Gastrocnemius medialis (tissue), 4 donors: ENCODE results near the gene VSTM2L. TPM values are rescaled to one million over a fixed set of nuclear protein-coding genes. Genes with fewer than 3 reads are reported as not detected.
A peak's percentile ranks its signal among the peaks of the same experiment; 100 is the strongest.

Experiments
- ATAC-seq, 2 donors: fragments of 150-250 bp; one replicate each; pipeline ENCODE4 v1.9.1; 2016
- DNase-seq, 2 donors: peaks; one replicate each; pipeline ENCODE4 v3.0.0-alpha.2; 2019
- H3K27ac ChIP-seq, 4 donors: fragments of 200-600 bp; sonication (generic); 1 replicate in 1 of 4; 2 replicates in 3 of 4; pipeline ENCODE4 v1.5.1; 2016 to 2018; ENCODE audit warnings: mild to moderate bottlenecking in 2 of 4, moderate library complexity in 1 of 4
- H3K27me3 ChIP-seq, 3 donors: fragments of 200-600 bp; sonication (generic) in 2 of 3; 1 replicate in 1 of 3; 2 replicates in 2 of 3; pipeline versions ENCODE4 v1.5.1 to v1.6.0; 2016 to 2019; ENCODE audit warnings: mild to moderate bottlenecking in 1 of 3, moderate library complexity in 1 of 3
- H3K36me3 ChIP-seq, 2 donors: fragments of 200-600 bp; sonication (generic) in 1 of 2; one replicate each; pipeline ENCODE4 v1.5.1; 2017 to 2018
- H3K4me1 ChIP-seq, 2 donors: fragments of 200-600 bp; sonication (generic) in 1 of 2; one replicate each; pipeline ENCODE4 v1.5.1; 2016 to 2017; ENCODE audit warnings: mild to moderate bottlenecking in 2 of 2
- H3K4me3 ChIP-seq, 4 donors: fragments of 200-600 bp; sonication (generic) in 3 of 4; 1 replicate in 1 of 4; 2 replicates in 3 of 4; pipeline ENCODE4 v1.5.1; 2016 to 2019; ENCODE audit warnings: mild to moderate bottlenecking in 2 of 4
- H3K9me3 ChIP-seq, 3 donors: fragments of 200-600 bp; sonication (generic) in 2 of 3; 1 replicate in 1 of 3; 2 replicates in 2 of 3; pipeline ENCODE4 v1.5.1; 2016 to 2019
- POLR2A ChIP-seq, 2 donors: fragments of 450-650 bp; IDR thresholded peaks; one replicate each; pipeline ENCODE4 v1.6.1; 2017; ENCODE audit warnings: antibody characterized with exemption in 2 of 2, mild to moderate bottlenecking in 2 of 2, moderate library complexity in 2 of 2
- in situ Hi-C, 4 donors: fragments of 200-750 bp; cut with MboI; loops; one replicate each; pipeline versions ENCODE4 v1.15.0 to v1.8.0; 2017; ENCODE audit warnings: low sequenced_read_pairs in 4 of 4
- intact Hi-C: fragments of 100-400 bp; cut with DNase I; formaldehyde crosslinking; loops from one replicate; pipeline ENCODE4 v1.15.1; 2023; ENCODE audit warnings: low total_unique reads
- total RNA-seq, 4 donors: library from RNA; depleted of rRNA; stranded (reverse); fragments of >200 nt; gene quantifications; one replicate each; pipeline versions ENCODE4 v1.1.0 to v1.2.3, GENCODE V29; 2016
- TF ChIP-seq, protein P1 (sequence below), 5 experiments: fragments of 450-650 bp in 3 of 5; fragments of 200-600 bp in 2 of 5; sonication (generic) in 2 of 5; IDR thresholded peaks in 4 of 5; conservative IDR thresholded peaks in 1 of 5; 1 replicate in 4 of 5; 2 replicates in 1 of 5; pipeline ENCODE4 v1.5.1; 2016 to 2019; ENCODE audit warnings: antibody characterized with exemption in 5 of 5, mild to moderate bottlenecking in 3 of 5, moderate library complexity in 3 of 5

VSTM2L gene
- total RNA-seq, 4 donors from 2014 or later, result 1.6 to 2.6 (median 2.4) TPM; not detected in 1

DNA sequence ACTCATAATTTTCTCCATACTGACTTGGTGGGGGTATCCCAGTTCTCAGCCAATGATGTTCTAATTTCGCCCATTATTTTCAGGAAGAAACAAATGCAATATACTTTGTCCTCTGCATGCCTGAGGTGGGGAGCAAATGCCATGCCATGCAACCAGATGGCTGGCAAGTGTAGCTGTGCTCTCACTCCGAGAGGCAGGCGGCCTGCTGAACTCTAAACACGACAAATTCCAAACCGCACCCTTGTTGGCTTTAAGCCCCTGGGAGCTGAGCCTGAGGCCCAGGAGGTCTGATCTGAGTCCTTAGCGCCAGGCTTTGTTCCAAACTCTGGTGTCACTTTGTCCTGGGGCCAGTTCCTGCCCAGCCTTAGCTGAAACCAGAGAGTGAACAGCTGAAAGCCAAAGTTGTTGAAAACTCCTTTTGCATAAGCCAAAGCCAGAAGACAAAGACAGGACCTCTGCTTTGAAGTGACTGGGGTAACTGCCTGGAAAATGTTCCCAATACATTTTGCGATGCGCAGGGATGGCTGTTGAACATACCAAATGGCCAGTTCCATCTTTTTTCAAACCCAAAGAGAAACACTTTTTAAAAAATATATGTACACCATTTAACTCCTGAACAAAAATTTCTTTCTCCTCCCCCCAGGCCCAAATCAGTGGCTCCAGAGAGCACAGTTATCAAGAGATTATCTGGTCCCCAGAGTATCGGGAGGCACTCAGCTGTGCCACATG, 84.1 kb downstream of the VSTM2L start:
- peak; percentile 93 to 98 for DNase-seq
- H3K4me1 ChIP-seq, result peaks cover 81 to 82% of the 10 kb centered on the region in 2 donors
- H3K9me3 ChIP-seq, result no peaks in the 10 kb centered on the region
- peak; percentile 88 to 90 for ATAC-seq
- H3K27me3 ChIP-seq, result no peaks in the 10 kb centered on the region
- intact Hi-C loops (loop anchor here (5.0 kb wide), 2 partner anchors 175 to 460 kb away; partner anchors contain the start of gene BLCAP), in situ Hi-C loops (loop anchor here in 3 of 4 donors (25.0 kb wide), 3 partner anchors 200 to 800 kb away; partner anchors contain the start of genes MROH8 (in 1 of the 3) and RPN2 (in 1 of the 3))
- no peak overlapping the region for H3K4me3 ChIP-seq
- peaks cover 0 to 3% of the 10 kb centered on the region in 2 donors for H3K36me3 ChIP-seq
- peak overlapping the region; percentile 84 to 93 (median 90) for H3K27ac ChIP-seq
- peak in 1 of 2 donors; percentile 31 for TF ChIP-seq POLR2A (IDR thresholded peaks at IDR 0.05)
- TF ChIP-seq, protein P1, sequence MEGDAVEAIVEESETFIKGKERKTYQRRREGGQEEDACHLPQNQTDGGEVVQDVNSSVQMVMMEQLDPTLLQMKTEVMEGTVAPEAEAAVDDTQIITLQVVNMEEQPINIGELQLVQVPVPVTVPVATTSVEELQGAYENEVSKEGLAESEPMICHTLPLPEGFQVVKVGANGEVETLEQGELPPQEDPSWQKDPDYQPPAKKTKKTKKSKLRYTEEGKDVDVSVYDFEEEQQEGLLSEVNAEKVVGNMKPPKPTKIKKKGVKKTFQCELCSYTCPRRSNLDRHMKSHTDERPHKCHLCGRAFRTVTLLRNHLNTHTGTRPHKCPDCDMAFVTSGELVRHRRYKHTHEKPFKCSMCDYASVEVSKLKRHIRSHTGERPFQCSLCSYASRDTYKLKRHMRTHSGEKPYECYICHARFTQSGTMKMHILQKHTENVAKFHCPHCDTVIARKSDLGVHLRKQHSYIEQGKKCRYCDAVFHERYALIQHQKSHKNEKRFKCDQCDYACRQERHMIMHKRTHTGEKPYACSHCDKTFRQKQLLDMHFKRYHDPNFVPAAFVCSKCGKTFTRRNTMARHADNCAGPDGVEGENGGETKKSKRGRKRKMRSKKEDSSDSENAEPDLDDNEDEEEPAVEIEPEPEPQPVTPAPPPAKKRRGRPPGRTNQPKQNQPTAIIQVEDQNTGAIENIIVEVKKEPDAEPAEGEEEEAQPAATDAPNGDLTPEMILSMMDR (IDR thresholded peaks at IDR 0.05 in 4 of 5, conservative IDR thresholded peaks at IDR 0.05 in 1 of 5), result no peak

DNA sequence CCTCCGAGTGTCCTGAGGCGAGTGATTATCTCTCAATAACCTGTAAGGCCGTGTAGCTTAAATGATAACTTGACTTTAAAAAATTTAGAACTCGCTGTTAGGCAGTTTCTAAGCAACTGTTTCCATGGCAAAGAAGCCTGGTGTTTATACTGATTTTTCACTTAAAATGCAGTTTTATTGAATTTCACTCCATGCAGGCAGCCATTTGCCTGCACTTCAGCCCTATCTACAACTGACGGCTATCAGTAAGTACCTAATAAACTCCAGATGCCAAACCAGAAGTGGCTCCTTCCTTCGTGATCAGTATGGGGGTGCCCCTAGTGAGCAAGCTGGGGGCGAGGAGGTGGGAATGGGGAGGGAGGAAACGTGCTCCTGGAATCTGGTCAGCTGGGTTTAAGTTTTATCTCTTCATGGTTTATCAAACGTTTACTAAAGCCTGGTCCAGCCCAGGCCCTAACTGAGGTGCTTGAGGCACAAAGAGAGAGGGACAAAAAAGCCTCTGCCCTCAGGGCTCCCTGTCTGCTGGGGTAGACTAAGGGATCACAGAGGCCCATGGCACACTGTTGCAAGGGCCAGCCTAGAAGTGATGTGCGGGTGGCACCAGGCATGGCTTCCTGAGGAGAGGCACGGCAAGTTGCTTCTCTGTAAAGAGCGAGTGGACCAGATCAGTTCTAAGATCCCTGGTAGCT, 84.8 kb downstream of the VSTM2L start:
- Histone ChIP-seq H3K4me3 (no peak overlapping the region), H3K27me3 (no peaks in the 10 kb centered on the region), H3K4me1 (peaks cover 88 to 89% of the 10 kb centered on the region in 2 donors), H3K36me3 (no peaks in the 10 kb centered on the region), H3K9me3 (no peaks in the 10 kb centered on the region), H3K27ac (peak overlapping the region; percentile 84 to 93 (median 90))
- TF ChIP-seq, protein P1 (IDR thresholded peaks at IDR 0.05 in 4 of 5, conservative IDR thresholded peaks at IDR 0.05 in 1 of 5), result no peak
- TF ChIP-seq POLR2A (IDR thresholded peaks at IDR 0.05), result no peak
- in situ Hi-C loops, result loop anchor here in 3 of 4 donors (25.0 kb wide), 3 partner anchors 200 to 800 kb away; partner anchors contain the start of genes MROH8 (in 1 of the 3) and RPN2 (in 1 of the 3)
- DNase-seq, result no peak
- no peak for ATAC-seq
- intact Hi-C loops, result loop anchor here (2.0 to 5.0 kb wide), 4 partner anchors 45 to 460 kb away; partner anchors contain the start of genes BLCAP, RPRD1B and TTI1

DNA sequence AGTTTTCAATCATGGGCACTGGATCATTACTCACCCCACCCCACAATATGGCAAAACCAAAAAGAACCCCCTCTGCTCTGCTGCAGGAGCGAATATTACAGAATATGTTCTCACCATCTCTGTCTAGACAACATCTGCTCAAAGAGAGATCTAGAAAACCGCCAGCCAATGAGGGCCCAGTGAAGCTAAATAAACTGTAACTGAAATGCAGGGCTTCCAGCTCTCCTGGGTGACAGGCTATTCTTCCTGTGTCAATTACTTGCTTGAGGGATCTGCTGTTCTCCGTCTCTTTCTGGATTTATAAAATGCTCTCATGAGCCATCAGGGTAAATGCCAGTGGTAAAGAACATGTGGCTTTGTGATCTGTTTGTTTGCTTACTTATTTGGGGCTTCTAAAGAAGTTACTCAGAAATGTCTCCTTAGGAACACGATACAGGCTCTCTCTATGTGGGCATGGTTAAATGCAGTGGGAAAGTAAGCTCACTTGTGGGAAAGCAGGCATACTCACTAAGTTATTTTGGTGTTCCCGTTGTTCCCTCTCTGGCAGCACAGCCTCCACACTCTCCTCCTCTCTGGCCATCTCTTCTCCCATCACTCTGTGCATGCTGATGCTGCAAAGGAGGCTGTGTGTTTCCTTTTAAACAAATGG, 85.5 kb downstream of the VSTM2L start:
- DNase-seq, result peak; percentile 20 to 34
- Histone ChIP-seq H3K36me3 (no peaks in the 10 kb centered on the region), H3K27ac (peak overlapping the region; percentile 84 to 93 (median 90)), H3K9me3 (no peaks in the 10 kb centered on the region), H3K27me3 (no peaks in the 10 kb centered on the region), H3K4me3 (no peak overlapping the region), H3K4me1 (peaks cover 93 to 94% of the 10 kb centered on the region in 2 donors)
- in situ Hi-C loops, result loop anchor here in 3 of 4 donors (25.0 kb wide), 3 partner anchors 201 to 801 kb away; partner anchors contain the start of genes MROH8 (in 1 of the 3) and RPN2 (in 1 of the 3)
- peak; percentile 22 to 40 for ATAC-seq
- TF ChIP-seq, protein P1 (IDR thresholded peaks at IDR 0.05 in 4 of 5, conservative IDR thresholded peaks at IDR 0.05 in 1 of 5), result no peak
- peak in 1 of 2 donors; percentile 26 for TF ChIP-seq POLR2A (IDR thresholded peaks at IDR 0.05)
- intact Hi-C loops, result loop anchor here (2.0 to 5.0 kb wide), 4 partner anchors 44 to 461 kb away; partner anchors contain the start of genes BLCAP, RPRD1B and TTI1

DNA sequence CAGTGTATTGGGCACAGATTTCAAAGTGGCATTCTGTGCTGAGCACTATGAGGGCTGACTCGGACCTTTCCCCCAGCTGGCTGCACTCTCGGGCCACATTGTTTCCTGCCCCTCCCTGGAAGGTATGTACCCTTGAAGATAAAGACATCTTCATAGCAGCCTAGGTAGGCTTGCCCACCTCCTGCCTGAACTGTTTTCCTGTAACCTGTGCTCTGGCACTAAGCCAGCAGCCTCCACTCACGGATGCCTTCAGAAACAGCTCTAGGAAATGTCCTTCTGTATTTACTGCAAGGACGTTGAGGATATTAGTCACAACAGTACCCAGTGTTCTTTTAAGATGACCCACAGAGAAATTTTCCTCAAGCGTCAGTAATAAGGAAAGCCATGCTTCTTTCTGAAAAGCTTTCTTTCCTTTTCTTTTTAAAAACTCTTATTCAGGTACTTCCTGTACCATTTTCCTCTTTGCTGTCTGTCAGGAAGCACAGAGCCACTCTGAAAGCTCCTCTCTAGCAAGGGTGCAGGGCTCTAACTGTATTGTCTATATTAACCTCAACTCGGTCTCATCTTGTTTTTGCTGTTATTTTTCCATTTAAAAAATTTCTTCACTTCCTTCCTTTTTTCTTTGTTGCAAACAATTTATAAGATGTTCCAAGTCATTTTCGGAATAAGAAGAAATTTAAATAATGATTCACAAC, 86.8 kb downstream of the VSTM2L start:
- Histone ChIP-seq H3K27me3 (no peaks in the 10 kb centered on the region), H3K36me3 (no peaks in the 10 kb centered on the region), H3K4me3 (no peak overlapping the region), H3K27ac (peak overlapping the region; percentile 84 to 93 (median 90)), H3K4me1 (peaks cover 90 to 94% of the 10 kb centered on the region in 2 donors), H3K9me3 (no peaks in the 10 kb centered on the region)
- intact Hi-C loops (loop anchor here (2.0 to 5.0 kb wide), 6 partner anchors 43 to 462 kb away; partner anchors contain the start of genes BLCAP, RPRD1B and TTI1), in situ Hi-C loops (loop anchor here in 3 of 4 donors (5.0 to 25.0 kb wide), 5 partner anchors 202 to 802 kb away; partner anchors contain the start of genes MROH8 (in 1 of the 3) and RPN2 (in 1 of the 3))
- no peak for TF ChIP-seq POLR2A (IDR thresholded peaks at IDR 0.05)
- TF ChIP-seq, protein P1 (IDR thresholded peaks at IDR 0.05 in 4 of 5, conservative IDR thresholded peaks at IDR 0.05 in 1 of 5), result no peak
- DNase-seq (peak; percentile 39 to 59), ATAC-seq (no peak)
